Forelimb muscle (tissue), 1 donor: ENCODE data around the gene COL5A1. TPM values are rescaled to one million over a fixed set of nuclear protein-coding genes. Genes with fewer than 3 reads are reported as not detected.
"Not testable (repeated sequence)": the region's sequence is repeated elsewhere in the genome, so short reads cannot be mapped to it uniquely, and the experiment has no call there.

Source experiments
- DNase-seq: peaks from one replicate; pipeline ENCODE4 v3.0.0-alpha.2; 2013; ENCODE audit warnings: low read depth
- polyA plus RNA-seq: library from polyadenylated mRNA; unstranded; fragments of 120-200 nt; gene quantifications from one replicate; pipeline ENCODE4 v1.2.1, GENCODE V29; 2013; ENCODE audit not compliant: insufficient read length

The COL5A1 gene
- polyA plus RNA-seq, 1 donor = 425 TPM

DNA sequence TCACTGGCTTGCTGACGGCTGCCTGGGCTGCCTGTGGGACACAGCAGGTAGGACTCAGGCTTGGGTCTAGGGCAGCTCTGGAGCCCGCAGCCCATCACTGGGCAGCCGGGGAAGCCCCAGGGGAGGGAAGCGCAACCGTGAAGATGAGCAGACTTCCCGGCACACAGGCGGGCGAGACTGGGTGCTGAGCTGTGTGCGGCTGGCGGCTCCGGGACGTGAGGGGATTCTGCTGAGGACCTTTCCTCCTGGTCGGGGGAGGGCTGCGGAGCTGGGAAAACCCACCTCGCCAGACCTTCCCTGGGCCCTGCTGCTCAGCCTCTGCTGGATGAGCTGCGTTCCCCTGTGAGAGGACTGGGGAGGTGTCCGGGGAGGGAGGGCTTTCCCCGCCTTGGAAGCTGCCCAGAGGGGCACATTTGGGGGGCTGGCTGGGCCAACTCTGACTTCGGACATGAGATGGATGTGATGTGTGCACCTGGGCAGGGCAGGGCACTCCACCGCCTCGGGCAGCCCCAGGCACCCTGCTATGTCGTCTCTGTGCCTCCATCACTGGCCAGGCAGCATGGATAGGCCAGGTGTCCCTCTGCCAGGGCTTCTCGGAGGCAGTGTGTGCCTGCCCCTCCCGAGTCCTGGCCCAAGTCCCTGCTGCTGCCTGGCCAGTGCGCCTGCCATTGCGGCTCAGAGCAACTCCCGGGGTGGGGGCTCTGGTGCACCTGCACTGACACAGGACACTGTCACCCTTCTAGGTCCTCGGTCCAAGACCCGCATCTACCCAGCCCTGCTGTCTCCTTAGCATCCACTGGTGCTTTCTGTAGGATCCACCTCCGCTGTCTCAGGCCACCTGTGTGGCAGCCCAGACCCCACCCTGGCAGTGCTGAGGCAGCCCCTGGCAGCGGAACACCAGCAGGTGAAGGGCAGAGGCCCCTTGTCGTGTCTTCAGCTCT lies 66.4 kb downstream of the COL5A1 start:
- no peak for DNase-seq

DNA sequence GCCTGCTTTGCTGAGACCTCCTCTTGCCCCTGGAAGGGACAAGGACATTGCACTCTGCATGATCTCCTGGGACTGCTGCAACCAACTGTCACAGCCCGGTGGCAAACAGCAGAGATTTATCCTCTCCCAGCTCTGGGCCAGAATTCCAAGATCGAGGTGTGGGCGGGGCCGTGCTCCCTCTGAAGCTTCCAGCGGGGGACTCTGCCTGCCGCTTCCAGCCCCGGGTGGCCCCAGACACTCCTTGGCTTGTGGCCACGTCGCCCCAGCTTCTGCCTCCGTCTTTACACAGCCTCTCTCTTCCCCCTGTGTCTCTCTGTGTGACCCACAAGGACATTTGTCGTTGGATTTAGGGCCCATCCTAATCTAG lies 67.1 kb downstream of the COL5A1 start:
- no peak for DNase-seq

DNA sequence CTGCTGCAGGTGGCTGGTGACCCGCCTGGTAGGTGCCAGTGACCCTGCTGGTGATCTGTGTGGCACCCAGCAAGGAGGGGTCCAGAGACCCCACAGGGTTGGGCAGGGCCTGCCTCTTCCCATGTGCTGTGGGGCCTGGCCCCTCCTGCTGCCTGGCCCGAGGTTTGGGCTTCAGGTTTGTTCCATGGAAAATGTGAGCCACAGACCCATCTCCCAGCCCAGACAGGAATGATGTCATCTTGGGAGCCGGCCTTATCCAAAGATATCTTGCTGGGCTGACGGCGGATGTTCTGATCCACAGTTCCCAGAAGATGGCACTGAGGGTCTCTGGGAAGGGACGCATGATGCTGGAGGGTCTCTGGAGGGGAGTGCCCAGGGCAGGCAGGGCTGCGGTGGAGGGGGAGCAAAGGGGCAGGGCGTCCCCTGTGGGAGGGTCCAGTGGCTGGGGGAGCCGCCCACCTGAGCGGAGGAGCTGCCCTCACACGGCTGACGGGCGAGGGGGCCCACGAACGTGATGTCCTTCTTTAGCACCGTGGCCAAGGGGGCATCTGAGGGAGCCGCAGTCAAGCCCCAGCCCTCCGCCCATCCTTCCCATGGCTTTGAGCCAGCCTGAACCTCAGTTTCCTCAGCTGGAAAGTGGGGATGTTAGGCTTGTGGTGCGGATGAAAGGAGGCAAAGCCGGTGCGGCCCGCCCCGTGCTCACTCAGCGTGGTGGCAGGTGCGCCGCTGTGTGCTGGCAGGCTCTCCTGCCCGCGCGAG lies 68.1 kb downstream of the COL5A1 start:
- peak; percentile 82 for DNase-seq

DNA sequence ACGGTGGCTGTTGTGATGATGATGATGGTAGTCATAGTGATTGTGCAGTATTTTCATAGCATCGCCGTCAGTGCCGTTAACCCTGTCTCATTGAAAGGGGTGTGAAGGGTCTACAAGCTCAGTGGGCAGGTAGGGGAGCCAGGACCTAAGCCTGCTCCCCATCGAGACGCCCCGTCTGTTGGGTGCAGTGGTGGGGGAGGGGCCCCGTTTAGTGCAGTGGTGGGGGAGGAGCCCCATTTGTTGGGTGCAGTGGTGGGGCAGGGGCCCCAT lies 68.6 kb downstream of the COL5A1 start:
- no peak for DNase-seq

DNA sequence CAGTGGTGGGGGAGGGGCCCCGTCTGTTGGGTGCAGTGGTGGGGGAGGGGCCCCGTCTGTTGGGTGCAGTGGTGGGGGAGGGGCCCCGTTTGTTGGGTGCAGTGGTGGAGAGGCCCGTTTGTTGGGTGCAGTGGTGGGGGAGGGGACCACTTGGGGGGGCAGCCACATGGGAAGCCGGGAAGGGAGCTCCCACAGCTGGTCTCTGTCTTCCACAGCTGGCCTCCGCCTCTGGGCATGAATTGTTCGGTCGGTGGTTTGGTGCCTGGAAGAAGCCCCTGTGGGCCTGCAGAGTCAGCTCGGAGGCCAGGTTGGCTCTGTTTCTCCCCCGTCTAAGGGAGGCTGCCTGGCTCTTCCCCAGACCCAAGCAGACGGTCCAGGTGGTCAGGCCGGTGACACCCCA lies 69.3 kb downstream of the COL5A1 start:
- no peak for DNase-seq

DNA sequence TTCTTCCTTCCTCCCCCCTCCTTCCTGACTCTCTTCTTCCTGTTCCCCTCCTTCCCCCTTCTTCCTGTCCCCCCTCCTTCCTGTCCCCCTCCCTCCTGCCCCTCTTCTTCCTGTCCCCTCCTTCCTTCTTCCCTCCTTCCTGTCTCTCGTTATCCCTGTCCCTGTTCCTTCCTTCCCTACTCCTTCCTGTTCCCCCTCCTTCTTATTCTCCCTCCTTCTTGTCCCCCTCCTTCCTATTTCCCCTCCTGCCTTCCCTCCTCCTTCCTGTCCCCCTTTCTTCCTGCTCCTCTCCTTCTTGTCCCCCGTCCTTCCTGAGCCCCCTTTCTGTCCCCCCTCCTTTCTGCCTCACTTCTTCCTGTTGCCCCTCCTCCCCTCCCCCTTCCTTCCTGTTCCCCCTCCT lies 70.6 kb downstream of the COL5A1 start:
- no peak for DNase-seq

DNA sequence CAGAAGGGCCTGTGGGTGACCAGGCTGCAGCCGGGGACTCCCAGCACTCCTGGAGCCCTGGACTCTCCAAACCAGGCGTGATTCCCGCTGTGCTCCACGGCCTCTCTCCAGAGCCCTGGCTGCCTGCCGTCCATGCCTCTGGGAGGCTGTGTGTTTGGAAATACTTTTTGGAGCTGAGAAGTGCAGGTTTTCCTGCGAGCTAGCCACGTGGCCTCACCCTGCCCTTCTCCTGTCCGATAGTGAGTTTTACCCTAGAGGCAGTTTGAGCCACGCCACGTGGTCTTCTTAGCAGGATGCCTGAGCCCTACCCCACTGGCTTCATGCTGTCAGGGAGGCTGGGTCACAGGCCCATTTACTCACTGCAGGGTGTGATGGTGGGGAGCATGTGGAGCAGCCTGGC lies 71.3 kb downstream of the COL5A1 start:
- no peak for DNase-seq

DNA sequence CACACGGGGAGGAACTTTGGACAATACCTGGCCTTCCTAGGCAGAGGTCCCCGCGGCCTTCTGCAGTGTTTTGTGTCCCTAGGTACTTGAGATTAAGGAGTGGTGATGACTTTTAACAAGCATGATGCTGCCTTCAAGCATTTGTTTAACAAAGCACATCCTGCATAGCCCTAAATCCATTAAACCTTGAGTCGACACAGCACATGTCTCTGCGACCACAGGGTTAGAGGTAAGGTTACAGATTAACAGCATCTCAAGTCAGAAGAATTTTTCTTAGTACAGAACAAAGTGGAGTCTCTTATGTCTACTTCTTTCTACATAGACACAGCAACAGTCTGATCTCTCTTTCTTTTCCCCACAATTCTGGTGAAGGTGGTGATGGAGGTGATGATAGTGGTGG lies 73.9 kb downstream of the COL5A1 start:
- DNase-seq = not testable (repeated sequence)

DNA sequence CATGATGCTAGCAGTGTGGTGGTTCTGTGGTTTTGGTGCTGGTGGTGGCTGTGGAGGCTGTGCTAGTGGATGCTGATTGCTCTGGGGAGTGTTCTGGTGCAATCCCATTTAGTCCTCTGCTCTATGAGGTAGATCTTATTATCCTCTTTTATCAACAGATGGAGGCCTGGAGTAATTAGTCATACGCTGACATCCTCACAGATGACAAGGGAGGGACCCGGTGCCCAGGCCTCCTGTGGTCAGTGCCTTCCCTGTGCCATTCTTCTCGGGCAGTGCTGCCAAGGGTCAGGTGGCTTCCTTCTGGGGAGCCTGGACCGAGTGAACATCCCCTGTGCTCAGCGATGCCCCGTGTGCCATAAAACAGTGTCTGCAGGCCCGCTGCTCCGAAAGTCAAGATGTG lies 74.5 kb downstream of the COL5A1 start:
- no peak for DNase-seq

DNA sequence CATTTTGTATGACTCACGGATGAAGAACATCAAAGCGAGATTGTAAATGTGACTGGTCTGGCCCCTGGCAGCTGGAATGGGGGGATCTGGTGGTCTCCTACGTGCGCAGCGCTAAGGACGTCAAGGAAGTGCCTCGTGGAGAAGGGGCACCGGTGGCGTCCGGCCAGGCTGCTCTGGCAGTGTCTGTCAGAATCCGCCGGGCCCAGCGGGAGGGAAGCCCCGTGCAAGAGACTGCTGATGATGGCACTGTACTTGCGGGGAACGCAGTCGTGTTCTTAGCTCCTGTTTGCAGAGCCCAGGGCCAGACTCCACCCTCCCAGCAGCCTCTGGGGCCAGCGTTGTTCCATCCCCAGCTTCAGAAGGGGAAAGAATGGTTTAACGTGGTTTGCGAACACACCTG lies 75.5 kb downstream of the COL5A1 start:
- DNase-seq = no peak

DNA sequence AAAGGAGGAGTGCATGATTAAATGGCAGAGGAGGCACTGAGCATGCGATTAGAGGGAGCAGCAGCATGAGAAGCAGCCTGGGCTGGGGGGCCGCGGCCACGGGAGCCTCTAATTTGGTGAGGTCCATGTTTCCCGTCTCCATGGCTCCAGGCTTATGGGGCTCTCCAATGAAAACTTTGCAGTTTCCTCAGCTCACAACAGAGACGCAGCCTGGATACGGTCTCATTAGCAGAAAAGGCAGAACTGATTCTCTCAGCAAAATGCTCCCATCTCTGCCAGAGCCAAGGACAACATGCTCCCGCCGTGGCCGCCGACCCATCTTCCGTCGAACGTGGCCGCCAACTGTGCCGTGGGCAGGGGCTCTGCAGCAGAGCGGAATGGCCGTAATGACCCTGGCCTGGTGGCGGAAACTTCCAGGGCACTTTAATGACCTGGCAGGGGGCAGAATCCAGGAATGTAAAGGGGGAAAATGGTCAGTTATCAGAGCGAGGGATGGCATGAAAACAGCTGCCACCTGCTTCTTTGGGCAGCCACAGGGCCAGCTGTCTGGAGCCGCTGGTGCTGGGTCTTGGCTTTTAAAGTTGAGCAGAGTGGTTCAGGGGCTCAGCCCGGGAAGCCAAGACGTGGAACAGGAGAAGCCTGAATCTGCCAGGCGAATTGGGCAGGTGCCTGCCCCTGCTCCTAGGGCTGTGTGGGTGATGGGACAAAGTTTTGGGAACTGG lies 76.5 kb downstream of the COL5A1 start:
- DNase-seq = no peak

DNA sequence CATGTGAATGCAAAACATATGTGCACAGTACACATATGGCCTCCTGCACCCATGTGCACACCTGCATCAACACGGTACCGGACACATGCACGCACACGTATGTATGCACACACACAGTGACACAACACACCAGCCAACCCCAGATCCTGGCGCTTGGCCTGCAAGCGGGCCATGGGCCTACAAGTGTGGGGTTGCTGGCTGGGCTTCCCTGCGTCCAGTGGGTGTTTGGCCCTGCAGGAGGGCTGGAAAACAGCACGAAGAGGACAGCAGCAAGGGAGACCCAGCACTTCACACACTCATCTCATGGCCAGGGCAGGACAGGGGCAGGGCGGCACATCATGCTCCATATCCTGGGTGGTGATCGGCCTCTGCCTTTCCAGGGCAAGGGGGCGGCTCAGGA lies 77.7 kb downstream of the COL5A1 start:
- DNase-seq = no peak

DNA sequence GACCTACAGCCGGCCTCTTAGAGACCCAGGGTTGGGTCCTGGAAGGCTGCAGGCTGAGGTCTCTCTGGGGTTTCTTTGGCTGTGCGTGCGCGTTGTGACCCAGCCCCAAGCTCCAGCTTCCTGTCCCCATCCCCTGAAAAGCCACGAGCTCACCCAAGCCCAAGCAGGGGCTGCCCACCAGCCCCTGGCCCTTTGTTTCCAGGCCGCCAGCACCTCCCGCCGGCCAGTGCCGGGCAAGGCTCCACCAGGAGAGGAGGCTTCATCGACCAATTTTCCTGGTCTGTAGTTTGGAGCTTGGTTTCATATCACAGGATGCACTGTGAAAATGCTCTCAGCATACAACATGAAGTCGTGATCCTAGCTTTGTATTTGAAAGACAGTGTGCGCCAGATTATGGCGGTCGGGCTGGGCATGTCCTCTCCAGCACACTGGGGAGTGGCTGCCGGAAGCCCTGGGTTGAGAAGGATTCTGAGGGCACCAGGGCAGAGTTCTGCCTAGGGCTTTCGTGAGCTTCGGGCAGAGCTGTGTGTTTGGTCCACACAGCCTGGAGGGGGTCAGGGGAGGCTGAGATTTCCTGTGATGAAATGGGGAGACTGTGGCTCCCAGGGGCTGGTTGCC lies 78.6 kb downstream of the COL5A1 start:
- DNase-seq = no peak

DNA sequence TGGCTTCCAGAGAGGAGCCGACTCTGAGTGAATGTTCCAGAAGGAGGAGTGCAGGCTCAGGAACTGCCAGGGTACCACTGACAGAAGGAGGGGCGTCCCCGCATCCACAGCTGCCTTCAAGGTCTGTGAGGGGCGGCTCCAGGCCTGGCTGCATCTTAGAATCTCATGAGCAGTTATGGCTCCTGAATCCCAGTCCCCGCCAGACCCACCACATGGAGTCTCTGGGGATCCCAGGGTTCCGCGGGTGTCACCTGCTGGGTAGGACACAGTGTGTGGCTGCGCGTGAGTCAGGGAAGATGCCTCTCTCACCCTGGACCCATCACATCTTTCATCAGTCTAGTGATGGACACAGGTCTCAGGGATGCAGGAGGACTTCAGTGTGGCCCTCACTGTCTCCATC lies 79.2 kb downstream of the COL5A1 start:
- no peak for DNase-seq

DNA sequence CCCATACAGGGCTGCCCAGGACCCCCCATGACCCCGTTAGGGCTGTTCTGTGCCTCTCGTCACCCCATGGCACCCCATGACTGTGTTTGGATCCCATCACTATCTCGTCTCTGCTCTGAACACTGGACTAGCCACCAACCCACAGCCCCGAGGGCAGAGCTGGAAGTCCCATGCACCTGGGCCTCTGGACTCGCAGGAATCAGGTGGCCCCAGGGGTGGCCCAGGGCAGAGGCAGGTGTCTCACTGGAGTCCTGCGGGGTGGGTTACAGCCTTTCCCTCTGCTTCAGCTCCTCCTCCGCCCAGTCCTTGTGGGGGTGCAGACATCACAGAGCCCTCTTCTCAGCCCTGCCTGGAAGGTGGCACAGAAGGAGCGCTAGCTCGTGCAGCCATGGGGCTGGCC lies 79.7 kb downstream of the COL5A1 start:
- DNase-seq = no peak

DNA sequence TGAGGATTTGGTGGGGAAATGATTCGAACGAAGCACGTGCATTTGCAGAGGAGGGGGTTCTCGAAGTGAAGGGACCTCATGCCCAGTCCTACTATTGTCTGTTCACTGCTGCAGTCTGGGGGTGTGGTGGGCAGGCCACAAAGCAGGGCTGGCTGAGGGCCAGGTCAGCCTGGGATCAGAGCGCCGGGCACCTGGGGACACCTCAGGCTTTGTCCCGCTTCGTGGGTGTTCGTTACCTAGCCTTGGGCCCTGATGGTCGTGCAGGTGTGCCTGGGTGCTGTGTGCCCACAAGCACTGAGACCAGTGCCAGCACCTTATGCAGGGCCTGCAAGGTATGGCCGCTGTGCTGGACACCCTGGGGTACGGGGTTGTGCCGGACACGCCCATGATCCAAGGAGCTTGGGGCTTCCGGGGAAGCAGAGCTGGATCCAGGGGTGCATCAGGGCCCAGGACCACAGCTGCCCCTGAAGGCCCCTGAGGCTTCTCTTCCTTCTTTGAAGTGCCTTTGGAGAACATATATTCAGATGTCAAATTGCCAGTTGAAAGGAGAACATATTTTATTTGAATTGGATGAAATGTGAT lies 80.6 kb downstream of the COL5A1 start:
- DNase-seq = no peak

DNA sequence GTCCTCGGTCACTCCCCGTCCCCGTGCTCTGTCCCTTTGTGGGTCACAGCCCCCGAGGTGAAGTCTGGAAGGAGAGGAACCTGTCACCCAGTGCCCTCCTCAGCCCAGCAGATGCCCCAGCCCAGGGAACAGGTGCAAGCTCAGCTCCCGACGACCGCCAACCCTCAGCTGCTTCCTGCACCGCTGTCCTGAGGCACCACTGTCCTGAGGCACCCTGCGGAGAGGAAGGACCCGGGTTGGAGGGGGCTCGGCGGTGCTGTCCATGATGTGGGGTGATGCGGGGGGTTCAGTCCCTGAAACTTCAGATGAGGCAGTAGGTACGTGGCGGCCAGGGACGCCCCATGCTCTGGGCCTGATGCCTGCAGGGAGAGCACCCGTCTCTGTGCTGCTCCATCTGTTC lies 81.4 kb downstream of the COL5A1 start:
- DNase-seq = no peak

DNA sequence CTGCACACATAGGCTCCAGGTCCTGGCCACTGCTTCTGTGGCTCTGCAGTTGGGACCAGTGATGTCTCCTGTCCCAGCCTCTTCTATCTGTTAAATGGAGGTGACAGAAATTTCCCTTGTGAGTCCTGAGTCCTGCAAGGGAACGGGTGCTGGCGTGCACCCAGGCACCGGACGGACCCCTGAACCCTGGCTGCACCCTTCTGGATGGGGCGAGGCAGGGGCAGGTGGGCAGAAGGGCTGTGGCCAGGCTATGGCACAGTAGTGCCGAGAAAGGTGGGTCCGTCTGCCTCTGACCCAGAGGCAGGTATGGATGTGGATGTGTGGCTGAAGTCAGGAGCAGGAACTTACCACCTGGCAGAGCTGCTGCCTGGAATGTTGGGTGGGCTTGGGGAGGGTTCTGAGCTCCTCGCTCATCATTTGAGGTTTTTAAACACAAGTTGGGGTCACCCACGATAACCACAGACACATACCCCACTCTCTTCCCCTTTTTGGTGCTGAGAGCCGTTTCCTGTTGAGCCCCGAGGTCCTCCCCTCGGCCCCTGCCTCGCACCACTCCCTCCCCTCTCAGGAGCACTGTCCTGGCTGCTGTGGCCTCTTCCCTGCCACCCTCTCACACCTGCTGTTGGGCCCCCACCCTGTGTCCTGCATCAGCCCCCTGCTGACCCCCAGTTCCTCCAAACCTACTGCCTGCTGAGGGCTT lies 82.0 kb downstream of the COL5A1 start:
- DNase-seq = no peak

DNA sequence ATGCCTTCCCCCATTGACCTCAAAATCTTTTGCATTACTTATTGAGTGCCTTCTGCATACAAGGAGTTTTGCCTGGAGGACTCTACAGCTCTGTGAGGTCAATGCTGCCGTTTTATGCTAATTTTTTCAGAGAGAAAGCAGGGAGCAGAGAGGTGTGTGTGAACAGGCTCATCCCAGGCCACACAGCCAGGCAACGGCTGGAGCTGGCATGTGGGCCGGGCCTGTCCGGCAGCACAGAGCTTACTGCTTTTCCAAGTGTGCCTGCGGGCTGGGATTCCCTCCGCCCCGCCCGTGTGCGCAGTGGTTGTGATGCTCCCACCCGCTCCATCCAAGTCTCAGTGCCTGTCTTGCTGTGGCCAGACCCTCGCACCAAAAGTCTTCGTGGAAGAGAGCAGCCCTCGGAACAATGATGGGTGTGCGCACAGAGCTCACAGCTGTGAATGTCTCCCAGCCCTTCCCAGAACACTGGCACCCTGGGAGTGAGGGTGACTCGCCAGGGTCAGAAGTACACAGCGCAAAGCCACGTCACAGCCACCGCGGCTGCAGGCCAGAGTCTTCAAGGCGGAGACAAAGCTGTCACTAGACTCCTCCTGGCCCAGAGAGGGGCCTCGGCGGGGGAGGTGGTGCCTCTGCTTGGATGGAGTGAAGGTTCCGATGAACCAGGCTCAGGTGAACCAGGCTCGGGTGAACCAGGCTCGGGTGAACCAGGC lies 82.8 kb downstream of the COL5A1 start:
- DNase-seq = no peak

DNA sequence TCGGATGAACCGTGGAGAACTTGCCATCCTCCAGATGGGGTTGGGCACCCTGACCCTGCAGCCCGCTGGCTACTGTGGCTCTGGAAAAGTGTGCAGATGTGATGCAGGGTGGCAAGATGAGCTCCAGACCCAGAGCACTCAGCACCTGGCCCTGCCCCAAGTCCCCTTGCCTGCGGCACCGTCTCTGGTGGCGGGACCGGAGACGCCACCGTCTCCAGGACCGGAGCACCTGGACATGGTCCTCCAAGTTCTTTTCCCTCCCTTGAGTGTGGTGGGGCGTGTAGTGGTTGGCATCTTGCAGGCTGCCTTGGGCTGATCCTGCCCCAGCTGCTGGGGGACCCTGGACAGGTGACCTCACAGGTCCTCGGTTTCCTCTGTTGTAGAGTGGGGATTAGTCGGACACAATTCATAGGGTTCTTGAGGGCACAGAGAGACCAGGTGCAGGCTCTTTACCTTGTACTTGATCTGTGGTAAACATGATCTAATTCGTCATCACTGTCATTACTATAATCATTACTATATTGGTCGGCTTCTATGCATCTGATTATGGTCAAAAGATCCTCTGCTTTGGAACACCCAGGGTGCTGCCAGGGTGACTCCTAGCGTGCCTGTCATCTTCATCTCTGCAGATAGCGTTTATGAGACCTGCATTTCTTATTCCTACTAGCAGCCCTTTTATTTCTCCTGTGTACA lies 83.5 kb downstream of the COL5A1 start:
- DNase-seq = no peak
